ENCODE data around the gene SLITRK5.

DNA sequence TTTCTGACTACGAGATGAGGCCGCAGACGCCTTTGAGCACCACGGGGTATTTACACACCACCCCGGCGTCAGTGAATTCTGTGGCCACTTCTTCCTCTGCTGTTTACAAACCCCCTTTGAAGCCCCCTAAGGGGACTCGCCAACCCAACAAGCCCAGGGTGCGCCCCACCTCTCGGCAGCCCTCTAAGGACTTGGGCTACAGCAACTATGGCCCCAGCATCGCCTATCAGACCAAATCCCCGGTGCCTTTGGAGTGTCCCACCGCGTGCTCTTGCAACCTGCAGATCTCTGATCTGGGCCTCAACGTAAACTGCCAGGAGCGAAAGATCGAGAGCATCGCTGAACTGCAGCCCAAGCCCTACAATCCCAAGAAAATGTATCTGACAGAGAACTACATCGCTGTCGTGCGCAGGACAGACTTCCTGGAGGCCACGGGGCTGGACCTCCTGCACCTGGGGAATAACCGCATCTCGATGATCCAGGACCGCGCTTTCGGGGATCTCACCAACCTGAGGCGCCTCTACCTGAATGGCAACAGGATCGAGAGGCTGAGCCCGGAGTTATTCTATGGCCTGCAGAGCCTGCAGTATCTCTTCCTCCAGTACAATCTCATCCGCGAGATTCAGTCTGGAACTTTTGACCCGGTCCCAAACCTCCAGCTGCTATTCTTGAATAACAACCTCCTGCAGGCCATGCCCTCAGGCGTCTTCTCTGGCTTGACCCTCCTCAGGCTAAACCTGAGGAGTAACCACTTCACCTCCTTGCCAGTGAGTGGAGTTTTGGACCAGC, 5.3 kb downstream of the SLITRK5 start:
- TF ChIP-seq, protein P1, sequence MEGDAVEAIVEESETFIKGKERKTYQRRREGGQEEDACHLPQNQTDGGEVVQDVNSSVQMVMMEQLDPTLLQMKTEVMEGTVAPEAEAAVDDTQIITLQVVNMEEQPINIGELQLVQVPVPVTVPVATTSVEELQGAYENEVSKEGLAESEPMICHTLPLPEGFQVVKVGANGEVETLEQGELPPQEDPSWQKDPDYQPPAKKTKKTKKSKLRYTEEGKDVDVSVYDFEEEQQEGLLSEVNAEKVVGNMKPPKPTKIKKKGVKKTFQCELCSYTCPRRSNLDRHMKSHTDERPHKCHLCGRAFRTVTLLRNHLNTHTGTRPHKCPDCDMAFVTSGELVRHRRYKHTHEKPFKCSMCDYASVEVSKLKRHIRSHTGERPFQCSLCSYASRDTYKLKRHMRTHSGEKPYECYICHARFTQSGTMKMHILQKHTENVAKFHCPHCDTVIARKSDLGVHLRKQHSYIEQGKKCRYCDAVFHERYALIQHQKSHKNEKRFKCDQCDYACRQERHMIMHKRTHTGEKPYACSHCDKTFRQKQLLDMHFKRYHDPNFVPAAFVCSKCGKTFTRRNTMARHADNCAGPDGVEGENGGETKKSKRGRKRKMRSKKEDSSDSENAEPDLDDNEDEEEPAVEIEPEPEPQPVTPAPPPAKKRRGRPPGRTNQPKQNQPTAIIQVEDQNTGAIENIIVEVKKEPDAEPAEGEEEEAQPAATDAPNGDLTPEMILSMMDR (IDR thresholded peaks at IDR 0.05; ENCODE audit: extremely low read depth in 1 of 2, insufficient read depth in 1 of 2, low read depth in 1 of 2, low read length in 2 of 2): no peak
- no peak for TF ChIP-seq POLR2A (IDR thresholded peaks at IDR 0.05; ENCODE audit: low read depth, low read length)
- no peak for TF ChIP-seq POLR2AphosphoS5 (IDR thresholded peaks at IDR 0.05; ENCODE audit: insufficient read depth, low read depth, low read length)
- TF ChIP-seq MYC (IDR thresholded peaks at IDR 0.05; ENCODE audit: low read depth, low read length): no peak
- no peak for TF ChIP-seq EZH2 (IDR thresholded peaks at IDR 0.05; ENCODE audit: borderline replicate concordance, low read depth, low read length, severe bottlenecking)

Measured in endothelial cell of umbilical vein (primary cell).